ENCODE data around the gene FBXO24.

DNA sequence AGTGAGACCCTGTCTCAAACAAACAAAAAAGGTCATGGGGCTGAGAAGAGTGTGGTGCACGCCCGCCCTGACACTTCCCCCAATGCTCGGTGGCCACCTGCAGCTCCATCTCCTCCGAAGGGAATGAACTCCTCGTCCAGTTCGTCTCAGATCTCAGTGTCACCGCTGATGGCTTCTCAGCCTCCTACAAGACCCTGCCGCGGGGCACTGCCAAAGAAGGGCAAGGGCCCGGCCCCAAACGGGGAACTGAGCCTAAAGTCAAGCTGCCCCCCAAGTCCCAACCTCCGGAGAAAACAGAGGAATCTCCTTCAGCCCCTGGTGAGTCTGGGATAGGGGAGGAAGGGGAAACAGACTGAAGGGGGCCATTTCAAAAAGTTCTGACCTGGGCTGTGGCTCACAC lies 20.2 kb downstream of the FBXO24 start:
- TF ChIP-seq, protein P1, sequence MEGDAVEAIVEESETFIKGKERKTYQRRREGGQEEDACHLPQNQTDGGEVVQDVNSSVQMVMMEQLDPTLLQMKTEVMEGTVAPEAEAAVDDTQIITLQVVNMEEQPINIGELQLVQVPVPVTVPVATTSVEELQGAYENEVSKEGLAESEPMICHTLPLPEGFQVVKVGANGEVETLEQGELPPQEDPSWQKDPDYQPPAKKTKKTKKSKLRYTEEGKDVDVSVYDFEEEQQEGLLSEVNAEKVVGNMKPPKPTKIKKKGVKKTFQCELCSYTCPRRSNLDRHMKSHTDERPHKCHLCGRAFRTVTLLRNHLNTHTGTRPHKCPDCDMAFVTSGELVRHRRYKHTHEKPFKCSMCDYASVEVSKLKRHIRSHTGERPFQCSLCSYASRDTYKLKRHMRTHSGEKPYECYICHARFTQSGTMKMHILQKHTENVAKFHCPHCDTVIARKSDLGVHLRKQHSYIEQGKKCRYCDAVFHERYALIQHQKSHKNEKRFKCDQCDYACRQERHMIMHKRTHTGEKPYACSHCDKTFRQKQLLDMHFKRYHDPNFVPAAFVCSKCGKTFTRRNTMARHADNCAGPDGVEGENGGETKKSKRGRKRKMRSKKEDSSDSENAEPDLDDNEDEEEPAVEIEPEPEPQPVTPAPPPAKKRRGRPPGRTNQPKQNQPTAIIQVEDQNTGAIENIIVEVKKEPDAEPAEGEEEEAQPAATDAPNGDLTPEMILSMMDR (IDR thresholded peaks at IDR 0.05), result no peak
- TF ChIP-seq POLR2A (IDR thresholded peaks at IDR 0.05), result no peak

Data from body of pancreas (tissue), 4 donors.